Left ventricle myocardium inferior (tissue), 1 donor: Measurements from ENCODE around the gene RNU1-2. TPM values are rescaled to one million over a fixed set of nuclear protein-coding genes. Genes with fewer than 3 reads are reported as not detected.
A peak's percentile ranks its signal among the peaks of the same experiment; 100 is the strongest.

Experiments
- DNase-seq: peaks from one replicate; pipeline ENCODE4 v3.0.0-alpha.2; 2020
- H3K27ac ChIP-seq: fragments of 200-600 bp; replicated peaks from 2 replicates; pipeline ENCODE4 v1.8.0; 2021
- H3K27me3 ChIP-seq: fragments of 200-600 bp; 2 replicates; pipeline ENCODE4 v1.8.0; 2021; ENCODE audit warnings: low read depth
- H3K36me3 ChIP-seq: fragments of 200-600 bp; 2 replicates; pipeline ENCODE4 v1.8.0; 2021
- H3K4me1 ChIP-seq: fragments of 200-600 bp; 2 replicates; pipeline ENCODE4 v1.8.0; 2021
- H3K4me3 ChIP-seq: fragments of 200-600 bp; 2 replicates; pipeline ENCODE4 v1.8.0; 2021; ENCODE audit warnings: mild to moderate bottlenecking, moderate library complexity
- H3K9me3 ChIP-seq: fragments of 200-600 bp; replicated peaks from 2 replicates; pipeline ENCODE4 v1.8.0; 2021
- CTCF ChIP-seq: fragments of 200-600 bp; IDR thresholded peaks from 2 replicates; pipeline ENCODE4 v1.8.0; 2021; ENCODE audit warnings: antibody characterized with exemption, mild to moderate bottlenecking, borderline replicate concordance
- intact Hi-C: fragments of 100-400 bp; cut with micrococcal nuclease; formaldehyde crosslinking; loops from one replicate; pipeline ENCODE4 v1.11.0; 2022
- total RNA-seq: library from RNA; stranded (reverse); fragmentation: NEBNext Ultra II Directional; extraction: Animal tissue kit (Norgen Biotek cat#: 25700); gene quantifications from one replicate; pipeline ENCODE4 v1.2.1, GENCODE V29; 2021
- donor health status: DM: no; HTN: yes; CAD: no; lungs with severe emphysema.

The RNU1-2 gene
- total RNA-seq, 1 donor from 2014 or later: 6,072 TPM

GRCh38 chr1:16903054-16903453 is 7.3 kb downstream of the RNU1-2 start:
- peak overlapping the region; percentile 97 for H3K27ac ChIP-seq
- peaks cover 13% of the 10 kb centered on the region for H3K4me1 ChIP-seq
- TF ChIP-seq CTCF: no peak
- intact Hi-C loops: no loop called here
- H3K36me3 ChIP-seq: no peaks in the 10 kb centered on the region
- DNase-seq: no peak
- peaks cover 16% of the 10 kb centered on the region for H3K9me3 ChIP-seq
- H3K27me3 ChIP-seq: no peaks in the 10 kb centered on the region
- H3K4me3 ChIP-seq: no peak overlapping the region

DNA sequence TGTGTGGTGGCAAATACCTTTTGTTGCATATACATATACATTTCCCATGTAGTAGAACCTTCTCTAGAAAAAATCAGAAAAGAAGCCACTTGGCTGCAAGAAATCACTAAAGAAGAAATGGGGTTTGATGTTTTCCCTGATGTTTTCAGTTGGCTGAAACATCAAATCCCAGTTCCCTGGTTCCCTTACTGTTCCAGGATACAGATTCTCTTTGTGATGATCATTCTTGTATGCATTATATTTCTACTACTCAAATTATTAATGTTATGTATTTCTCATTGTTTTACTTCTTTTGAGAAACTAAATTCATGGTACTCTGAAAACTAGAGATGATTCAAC is 7.6 kb downstream of the RNU1-2 start:
- no peaks in the 10 kb centered on the region for H3K36me3 ChIP-seq
- TF ChIP-seq CTCF: no peak
- H3K27ac ChIP-seq: peak overlapping the region; percentile 97
- intact Hi-C loops: no loop called here
- no peak for DNase-seq
- peaks cover 13% of the 10 kb centered on the region for H3K4me1 ChIP-seq
- peaks cover 16% of the 10 kb centered on the region for H3K9me3 ChIP-seq
- peak overlapping the region; percentile 68 for H3K4me3 ChIP-seq
- no peaks in the 10 kb centered on the region for H3K27me3 ChIP-seq

- Histone ChIP-seq H3K9me3 (peaks cover 16% of the 10 kb centered on the region), H3K4me3 (peak overlapping the region; percentile 68), H3K27ac (peak overlapping the region; percentile 97), H3K27me3 (no peaks in the 10 kb centered on the region), H3K4me1 (peaks cover 13% of the 10 kb centered on the region), H3K36me3 (no peaks in the 10 kb centered on the region)
- TF ChIP-seq CTCF: no peak
- intact Hi-C loops: no loop called here
- DNase-seq: peak; percentile 97
Measured at GRCh38 chr1:16904560-16905109, 8.9 kb downstream of the RNU1-2 start.

DNA sequence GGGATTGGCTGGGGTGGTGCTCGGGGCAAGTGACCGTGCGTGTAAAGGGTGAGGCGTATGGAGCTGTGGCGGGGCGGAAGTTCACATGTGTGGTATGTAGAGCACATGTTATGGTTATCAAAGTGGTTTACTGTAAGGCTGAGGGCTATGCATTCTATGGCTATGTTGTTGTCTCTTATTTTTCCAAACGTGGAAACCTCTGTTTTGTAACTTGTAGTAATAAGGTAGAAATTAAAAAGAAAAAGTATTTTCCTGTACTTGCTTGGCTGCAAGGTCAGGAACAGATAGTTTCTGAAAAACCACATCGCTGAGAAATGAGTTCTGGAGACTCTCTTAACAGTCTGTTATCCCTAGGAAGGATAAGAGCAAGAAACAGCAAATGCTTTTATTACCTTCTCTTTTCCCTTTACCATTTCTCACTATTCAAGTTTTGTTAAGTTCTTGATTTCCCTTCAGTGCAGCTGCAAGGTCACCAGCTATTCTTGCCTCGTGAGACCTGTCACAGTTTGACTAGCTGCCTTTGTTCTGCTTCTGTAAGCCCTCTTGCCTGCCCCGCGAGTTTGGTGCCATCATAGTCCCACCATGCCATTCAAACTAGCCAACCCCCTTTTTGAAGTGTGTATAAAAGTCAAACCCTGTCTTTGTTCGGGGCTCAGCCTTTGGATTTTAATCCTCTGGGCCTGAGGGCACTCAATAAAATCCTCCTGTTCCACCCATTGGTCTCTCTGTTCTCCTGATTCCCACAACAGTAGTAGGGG is 9.5 kb downstream of the RNU1-2 start:
- no peak for DNase-seq
- H3K27me3 ChIP-seq: no peaks in the 10 kb centered on the region
- H3K4me1 ChIP-seq: peaks cover 13% of the 10 kb centered on the region
- peak overlapping the region; percentile 68 for H3K4me3 ChIP-seq
- H3K36me3 ChIP-seq: no peaks in the 10 kb centered on the region
- intact Hi-C loops: no loop called here
- peak overlapping the region; percentile 97 for H3K27ac ChIP-seq
- TF ChIP-seq CTCF: no peak
- H3K9me3 ChIP-seq: peaks cover 16% of the 10 kb centered on the region

- no peak for DNase-seq
- no peaks in the 10 kb centered on the region for H3K27me3 ChIP-seq
- peaks cover 13% of the 10 kb centered on the region for H3K4me1 ChIP-seq
- no peak for TF ChIP-seq CTCF
- intact Hi-C loops: no loop called here
- peaks cover 16% of the 10 kb centered on the region for H3K9me3 ChIP-seq
- H3K36me3 ChIP-seq: no peaks in the 10 kb centered on the region
- H3K27ac ChIP-seq: peak overlapping the region; percentile 97
- no peak overlapping the region for H3K4me3 ChIP-seq
Measured at GRCh38 chr1:16905868-16906702, 10.3 kb downstream of the RNU1-2 start.
